ENCODE measurements around the gene TMEM231.
A peak's percentile ranks its signal among the peaks of the same experiment; 100 is the strongest.
"Not testable (repeated sequence)": the region's sequence is repeated elsewhere in the genome, so short reads cannot be mapped to it uniquely, and the experiment has no call there.

The TMEM231 gene

GRCh38 chr16:75566758-75567255 is 10.8 kb upstream of the TMEM231 start:
- peak; percentile 43 for DNase-seq (ENCODE audit: low spot score)

- peak; percentile 93 for DNase-seq (ENCODE audit: low spot score)
Observed at GRCh38 chr16:75566040-75566757, 10.1 kb upstream of the TMEM231 start, which contains the start of gene GABARAPL2. GABARAPL2 (plus strand) TSS chr16:75566379; CDS start chr16:75566487, 108 bp downstream.

GRCh38 chr16:75565640-75566039 is 9.6 kb upstream of the TMEM231 start:
- no peak for DNase-seq (ENCODE audit: low spot score)

- DNase-seq (ENCODE audit: low spot score) = peak; percentile 59
Observed at GRCh38 chr16:75559564-75560372, 3.7 kb upstream of the TMEM231 start.

GRCh38 chr16:75558846-75559401 is 2.9 kb upstream of the TMEM231 start:
- no peak for DNase-seq (ENCODE audit: low spot score)

- no peak for DNase-seq (ENCODE audit: low spot score)
Observed at GRCh38 chr16:75556431-75556950, 439 bp upstream of the TMEM231 start.

- DNase-seq (ENCODE audit: low spot score) = peak; percentile 95
Observed at GRCh38 chr16:75555213-75555706, 792 bp downstream of the TMEM231 start.

- DNase-seq (ENCODE audit: low spot score) = no peak
Observed at GRCh38 chr16:75552951-75553350, 3.1 kb downstream of the TMEM231 start.

- peak; percentile 22 for DNase-seq (ENCODE audit: low spot score)
Observed at GRCh38 chr16:75550211-75550662, 5.8 kb downstream of the TMEM231 start.

- not testable (repeated sequence) for DNase-seq (ENCODE audit: low spot score)
Observed at GRCh38 chr16:75548456-75548855, 7.6 kb downstream of the TMEM231 start.

- no peak for DNase-seq (ENCODE audit: low spot score)
Observed at GRCh38 chr16:75546293-75546692, 9.8 kb downstream of the TMEM231 start.

- DNase-seq (ENCODE audit: low spot score) = not testable (repeated sequence)
Observed at GRCh38 chr16:75545879-75546278, 10.2 kb downstream of the TMEM231 start.

- DNase-seq (ENCODE audit: low spot score) = not testable (repeated sequence)
Observed at GRCh38 chr16:75542462-75542861, 13.6 kb downstream of the TMEM231 start.

- DNase-seq (ENCODE audit: low spot score) = no peak
Observed at GRCh38 chr16:75541236-75541635, 14.8 kb downstream of the TMEM231 start.

GRCh38 chr16:75538882-75539565 is 17.0 kb downstream of the TMEM231 start:
- DNase-seq (ENCODE audit: low spot score) = not testable (repeated sequence)

GRCh38 chr16:75537776-75538175 is 18.3 kb downstream of the TMEM231 start:
- DNase-seq (ENCODE audit: low spot score) = no peak

GRCh38 chr16:75535901-75536300 is 20.2 kb downstream of the TMEM231 start, which contains the start of gene CHST5:
CHST5 (minus strand) TSS chr16:75536108; CDS start chr16:75530384, 5,724 bp downstream.
- no peak for DNase-seq (ENCODE audit: low spot score)

GRCh38 chr16:75535211-75535843 is 20.7 kb downstream of the TMEM231 start:
- DNase-seq (ENCODE audit: low spot score) = no peak

- DNase-seq (ENCODE audit: low spot score) = no peak
Observed at GRCh38 chr16:75534560-75535205, 21.4 kb downstream of the TMEM231 start.

GRCh38 chr16:75532791-75533190 is 23.3 kb downstream of the TMEM231 start:
- no peak for DNase-seq (ENCODE audit: low spot score)

Measured in GM03348 (cell line).